Ureter (tissue), 1 donor: ENCODE data around the gene USH2A. TPM values are rescaled to one million over a fixed set of nuclear protein-coding genes. Genes with fewer than 3 reads are reported as not detected.

Experiments
- DNase-seq: peaks from one replicate; pipeline ENCODE4 v3.0.0-alpha.2; 2020; ENCODE audit warnings: low spot score
- total RNA-seq: library from RNA; stranded (reverse); gene quantifications from one replicate; pipeline ENCODE4 v1.2.4, GENCODE V29; 2023
- donor health status: DM: yes; HTN: yes; CAD: no.

The USH2A gene
- total RNA-seq, 1 donor from 2014 or later: 0.23 TPM

GRCh38 chr1:215963621-215964020 is 459.6 kb downstream of the USH2A start:
- no peak for DNase-seq

- DNase-seq: no peak
Measured at GRCh38 chr1:215963040-215963439, 460.2 kb downstream of the USH2A start.

- no peak for DNase-seq
Measured at GRCh38 chr1:215958841-215959240, 464.4 kb downstream of the USH2A start.

DNA sequence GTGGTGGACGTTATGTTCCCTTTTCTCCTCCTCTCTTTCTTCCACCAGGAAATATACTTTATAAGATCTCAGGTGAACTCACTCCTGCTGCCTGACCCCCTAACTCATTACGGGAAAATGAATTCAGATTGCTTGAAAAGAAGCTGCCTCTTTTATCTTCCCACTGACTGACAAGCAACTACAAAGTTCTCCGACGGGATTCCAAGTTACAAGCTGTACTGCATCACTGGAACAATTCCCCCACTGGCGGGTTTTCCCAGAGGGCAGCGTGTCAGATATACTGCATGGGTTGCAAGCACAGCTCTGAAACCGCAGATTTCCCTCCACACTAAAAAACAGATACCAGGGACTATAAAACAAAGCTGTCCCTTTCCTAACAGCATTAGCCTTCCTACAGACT is 465.6 kb downstream of the USH2A start:
- no peak for DNase-seq

GRCh38 chr1:215932558-215932957 is 490.7 kb downstream of the USH2A start:
- DNase-seq: no peak

DNA sequence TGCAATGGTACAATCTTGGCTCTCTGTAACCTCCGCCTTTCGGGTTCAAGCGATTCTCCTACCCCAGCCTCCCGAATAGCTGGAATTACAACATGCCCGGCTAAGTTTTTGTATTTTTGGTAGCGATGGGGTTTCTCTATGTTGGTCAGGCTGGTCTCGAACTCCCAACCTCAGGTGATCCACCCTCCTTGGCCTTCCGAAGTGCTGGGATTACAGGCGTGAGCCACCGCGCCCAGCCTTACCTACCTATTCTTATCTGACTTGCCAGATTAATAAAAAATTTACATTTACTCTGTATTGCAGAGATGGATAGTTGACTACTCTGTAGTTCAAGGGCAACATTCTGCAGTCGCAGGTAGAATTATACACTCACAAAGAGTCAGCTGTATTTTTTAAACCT is 496.6 kb downstream of the USH2A start:
- no peak for DNase-seq

GRCh38 chr1:215923129-215923824 is 500.0 kb downstream of the USH2A start:
- no peak for DNase-seq

GRCh38 chr1:215911406-215911968 is 511.8 kb downstream of the USH2A start:
- no peak for DNase-seq

GRCh38 chr1:215905493-215906115 is 517.6 kb downstream of the USH2A start:
- DNase-seq: no peak

- DNase-seq: no peak
Measured at GRCh38 chr1:215900684-215901083, 522.6 kb downstream of the USH2A start.

GRCh38 chr1:215899901-215900300 is 523.3 kb downstream of the USH2A start:
- no peak for DNase-seq

GRCh38 chr1:215895893-215896292 is 527.4 kb downstream of the USH2A start:
- DNase-seq: no peak

DNA sequence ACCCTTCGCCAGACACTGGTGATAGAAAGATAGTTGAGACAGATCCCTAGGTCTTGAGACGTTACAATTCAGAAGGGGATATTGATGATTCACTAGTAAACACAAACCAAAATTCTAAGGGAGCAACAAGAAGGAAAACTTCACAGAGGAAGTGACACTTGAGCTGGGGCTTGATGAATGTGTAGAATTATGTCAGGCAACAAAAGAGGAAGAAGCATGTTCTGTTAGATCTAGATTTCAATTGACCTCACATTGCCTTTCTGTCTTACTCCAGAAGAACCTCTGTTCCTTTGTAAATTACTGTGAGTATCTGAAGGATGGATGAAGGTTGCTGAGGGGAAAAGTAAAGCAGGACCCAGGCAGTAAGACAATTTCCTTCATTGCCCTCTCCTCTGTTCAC is 528.0 kb downstream of the USH2A start:
- no peak for DNase-seq

- no peak for DNase-seq
Measured at GRCh38 chr1:215894617-215895016, 528.6 kb downstream of the USH2A start.

- no peak for DNase-seq
Measured at GRCh38 chr1:215891266-215892057, 531.8 kb downstream of the USH2A start.

DNA sequence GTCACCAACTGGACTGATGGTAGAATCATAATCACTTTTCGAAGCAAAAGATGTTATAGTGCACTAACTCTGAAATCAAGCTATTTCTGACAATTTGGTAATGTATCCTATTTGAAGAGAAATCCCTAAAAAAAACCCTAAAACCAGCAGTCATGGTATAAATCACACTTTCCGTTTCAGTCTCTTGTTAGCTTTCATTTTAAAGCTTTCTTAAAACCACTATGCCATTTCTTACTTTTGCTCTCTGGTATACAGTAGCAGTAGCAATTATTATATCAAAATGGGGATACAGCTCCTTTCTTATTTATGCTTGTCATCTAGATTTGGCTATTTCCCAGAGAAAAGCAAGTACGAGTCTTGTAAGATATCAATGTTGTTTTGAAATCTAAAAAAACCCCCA is 532.8 kb downstream of the USH2A start:
- no peak for DNase-seq

DNA sequence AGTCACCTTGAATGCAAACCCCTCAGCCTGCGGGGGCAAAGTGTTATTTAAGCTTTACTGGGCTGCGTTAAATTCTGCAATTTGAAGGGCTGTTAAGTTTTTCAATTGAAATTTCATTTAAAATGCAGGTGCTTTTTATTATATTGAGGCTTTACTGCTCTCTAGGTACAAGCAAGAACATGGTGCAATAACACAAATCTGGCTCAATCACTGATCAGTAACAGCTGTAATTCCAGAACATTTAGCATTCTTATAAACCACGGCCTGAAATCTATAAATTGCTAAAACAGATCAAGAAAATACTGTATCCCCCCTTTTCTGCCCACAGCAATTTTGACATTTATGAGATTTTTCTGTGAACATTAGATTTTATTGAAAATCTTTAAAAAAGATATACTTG is 533.4 kb downstream of the USH2A start:
- no peak for DNase-seq

DNA sequence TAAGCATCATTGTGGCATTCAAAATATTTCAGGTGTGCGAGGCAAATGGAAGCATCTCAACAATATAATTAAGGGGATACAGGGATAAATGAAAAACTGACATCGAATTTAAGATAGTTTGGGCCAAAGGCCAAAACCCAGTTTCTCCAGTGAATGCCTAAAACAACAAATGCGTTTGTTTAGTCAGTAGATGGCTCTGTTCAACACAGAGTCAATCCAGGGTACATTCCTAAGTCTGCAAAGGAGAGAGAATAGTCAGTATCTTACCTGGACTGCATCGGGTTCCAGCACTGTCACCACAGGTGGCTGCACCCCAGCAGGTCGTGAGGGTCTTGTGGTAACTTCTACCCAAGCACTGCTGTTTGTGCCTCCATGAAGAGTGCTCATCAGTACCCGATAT is 535.1 kb downstream of the USH2A start:
- DNase-seq: no peak

- no peak for DNase-seq
Measured at GRCh38 chr1:215887627-215888026, 535.6 kb downstream of the USH2A start.

GRCh38 chr1:215883004-215883403 is 540.2 kb downstream of the USH2A start:
- DNase-seq: no peak

DNA sequence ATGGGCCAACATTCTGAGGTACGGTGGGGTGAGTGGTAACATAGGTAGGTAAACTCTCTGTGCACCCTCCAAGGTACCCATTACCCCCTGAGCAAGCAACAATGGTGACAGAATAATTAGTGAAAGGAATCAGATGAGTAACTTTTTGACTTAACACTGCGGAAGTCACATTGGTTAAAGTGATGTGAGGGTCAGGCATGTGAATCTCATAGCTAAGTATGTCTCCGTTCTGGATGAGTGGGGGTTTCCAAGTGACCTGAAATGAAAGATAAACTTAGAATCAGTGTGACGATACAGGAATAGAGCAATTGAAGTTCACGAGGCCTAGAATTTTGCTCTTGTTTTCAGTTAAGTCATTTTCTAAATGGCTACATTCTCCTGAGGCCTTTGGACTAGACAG is 544.4 kb downstream of the USH2A start:
- no peak for DNase-seq

- DNase-seq: no peak
Measured at GRCh38 chr1:215878128-215878527, 545.1 kb downstream of the USH2A start.
